ENCODE data around the gene NTN3. TPM values are rescaled to one million over a fixed set of nuclear protein-coding genes. Genes with fewer than 3 reads are reported as not detected.

NTN3 gene
- total and polyA plus RNA-seq, 2 donors, result 0.02 to 0.71 TPM

- peak within 1 kb of the TSS; percentile 72 to 86 for H3K27ac ChIP-seq (ENCODE audit: low read depth in 1 of 2, low read length in 1 of 2)
- H3K9me3 ChIP-seq (ENCODE audit: control insufficient read depth in 2 of 2, insufficient read depth in 1 of 2, low read length in 1 of 2), result no peaks in the 10 kb centered on the region
- H3K4me3 ChIP-seq (ENCODE audit: low read length in 2 of 2), result peak within 1 kb of the TSS; percentile 58 to 72
- no peaks in the 10 kb centered on the region for H3K27me3 ChIP-seq (ENCODE audit: control insufficient read depth in 2 of 2, insufficient read depth in 1 of 2, low read length in 1 of 2)
- under 1% methylated on average over 83 of the region's 83 CpGs for WGBS
- peaks cover 16 to 52% of the 10 kb centered on the region in 2 donors for H3K4me1 ChIP-seq (ENCODE audit: control insufficient read depth in 2 of 2, insufficient read depth in 2 of 2, low read length in 2 of 2)
- peaks cover 30 to 44% of the 10 kb centered on the region in 2 donors for H3K36me3 ChIP-seq (ENCODE audit: control insufficient read depth in 2 of 2, insufficient read depth in 2 of 2, low read length in 1 of 2)
- peak in 8 of 9 donors; percentile 77 to 92 (median 84) for DNase-seq (ENCODE audit: low read depth in 6 of 9, low spot score in 9 of 9)
Measured at GRCh38 chr16:2520097-2520783, 49.1 kb downstream of the NTN3 start, which contains the start of gene AMDHD2. Gene AMDHD2 (plus strand): TSS chr16:2520371. CDS start chr16:2520459, 88 bp downstream.

GRCh38 chr16:2520784-2521531, 49.9 kb downstream of the NTN3 start:
- WGBS, result 29% methylated on average over 41 of the region's 41 CpGs
- H3K9me3 ChIP-seq (ENCODE audit: control insufficient read depth in 2 of 2, insufficient read depth in 1 of 2, low read length in 1 of 2), result no peaks in the 10 kb centered on the region
- peak overlapping the region; percentile 47 to 55 for H3K27ac ChIP-seq (ENCODE audit: low read depth in 1 of 2, low read length in 1 of 2)
- no peaks in the 10 kb centered on the region for H3K27me3 ChIP-seq (ENCODE audit: control insufficient read depth in 2 of 2, insufficient read depth in 1 of 2, low read length in 1 of 2)
- H3K4me3 ChIP-seq (ENCODE audit: low read length in 2 of 2), result peak overlapping the region; percentile 58 to 72
- peaks cover 11 to 45% of the 10 kb centered on the region in 2 donors for H3K4me1 ChIP-seq (ENCODE audit: control insufficient read depth in 2 of 2, insufficient read depth in 2 of 2, low read length in 2 of 2)
- H3K36me3 ChIP-seq (ENCODE audit: control insufficient read depth in 2 of 2, insufficient read depth in 2 of 2, low read length in 1 of 2), result peaks cover 34 to 42% of the 10 kb centered on the region in 2 donors
- DNase-seq (ENCODE audit: low read depth in 6 of 9, low spot score in 9 of 9), result peak in 1 of 9 donors; percentile 63

Other genes starting within 250 kb of the NTN3 start
- 26.5 TPM for gene E4F1, start 247.7 kb upstream of the NTN3 start, total RNA-seq
- 42.3 TPM for gene E4F1, start 247.7 kb upstream of the NTN3 start, polyA plus RNA-seq
- gene DNASE1L2, start 234.9 kb upstream of the NTN3 start, total RNA-seq, result 0.99 TPM
- 3.5 TPM for gene DNASE1L2, start 234.9 kb upstream of the NTN3 start, polyA plus RNA-seq
- 31.1 TPM for gene ECI1, start 219.7 kb upstream of the NTN3 start, total RNA-seq
- gene ECI1, start 219.7 kb upstream of the NTN3 start, polyA plus RNA-seq, result 47.0 TPM
- 87.2 TPM for gene RNPS1, start 203.2 kb upstream of the NTN3 start, total RNA-seq
- gene RNPS1, start 203.2 kb upstream of the NTN3 start, polyA plus RNA-seq, result 130 TPM
- 8.4 TPM for gene ABCA3, start 130.6 kb upstream of the NTN3 start, total RNA-seq
- 8.6 TPM for gene ABCA3, start 130.6 kb upstream of the NTN3 start, polyA plus RNA-seq
- 22.7 TPM for gene CCNF, start 41.9 kb upstream of the NTN3 start, total RNA-seq
- gene CCNF, start 41.9 kb upstream of the NTN3 start, polyA plus RNA-seq, result 4.0 TPM
- 11.0 TPM for gene TEDC2, start 11.2 kb upstream of the NTN3 start, total RNA-seq
- gene TEDC2, start 11.2 kb upstream of the NTN3 start, polyA plus RNA-seq, result 1.8 TPM
- 3.5 TPM for gene TBC1D24, start 3.8 kb downstream of the NTN3 start, total RNA-seq
- 3.7 TPM for gene TBC1D24, start 3.8 kb downstream of the NTN3 start, polyA plus RNA-seq
- 11.0 TPM for gene ATP6V0C, start 42.7 kb downstream of the NTN3 start, total RNA-seq
- gene ATP6V0C, start 42.7 kb downstream of the NTN3 start, polyA plus RNA-seq, result 103 TPM
- 22.1 TPM for gene AMDHD2, start 49.1 kb downstream of the NTN3 start, total RNA-seq
- gene AMDHD2, start 49.1 kb downstream of the NTN3 start, polyA plus RNA-seq, result 33.2 TPM
- 0.47 TPM for gene CEMP1, start 60.1 kb downstream of the NTN3 start, total RNA-seq
- 1.2 TPM for gene CEMP1, start 60.1 kb downstream of the NTN3 start, polyA plus RNA-seq
- 17.2 TPM for gene PDPK1, start 66.7 kb downstream of the NTN3 start, total RNA-seq
- gene PDPK1, start 66.7 kb downstream of the NTN3 start, polyA plus RNA-seq, result 14.1 TPM
- 18.5 TPM for gene KCTD5, start 211.2 kb downstream of the NTN3 start, total RNA-seq
- gene KCTD5, start 211.2 kb downstream of the NTN3 start, polyA plus RNA-seq, result 21.8 TPM
- gene PRSS27, start 248.9 kb downstream of the NTN3 start, total RNA-seq, result 0.28 TPM
- 6.5 TPM for gene PRSS27, start 248.9 kb downstream of the NTN3 start, polyA plus RNA-seq

Measured in thymus (tissue), 11 donors.